RPMI8226 (cell line): Measurements from ENCODE around the gene ZNF598.

Source experiments
- DNase-seq: peaks from one replicate; pipeline ENCODE4 v3.0.0-alpha.2; 2015

Gene ZNF598

DNA sequence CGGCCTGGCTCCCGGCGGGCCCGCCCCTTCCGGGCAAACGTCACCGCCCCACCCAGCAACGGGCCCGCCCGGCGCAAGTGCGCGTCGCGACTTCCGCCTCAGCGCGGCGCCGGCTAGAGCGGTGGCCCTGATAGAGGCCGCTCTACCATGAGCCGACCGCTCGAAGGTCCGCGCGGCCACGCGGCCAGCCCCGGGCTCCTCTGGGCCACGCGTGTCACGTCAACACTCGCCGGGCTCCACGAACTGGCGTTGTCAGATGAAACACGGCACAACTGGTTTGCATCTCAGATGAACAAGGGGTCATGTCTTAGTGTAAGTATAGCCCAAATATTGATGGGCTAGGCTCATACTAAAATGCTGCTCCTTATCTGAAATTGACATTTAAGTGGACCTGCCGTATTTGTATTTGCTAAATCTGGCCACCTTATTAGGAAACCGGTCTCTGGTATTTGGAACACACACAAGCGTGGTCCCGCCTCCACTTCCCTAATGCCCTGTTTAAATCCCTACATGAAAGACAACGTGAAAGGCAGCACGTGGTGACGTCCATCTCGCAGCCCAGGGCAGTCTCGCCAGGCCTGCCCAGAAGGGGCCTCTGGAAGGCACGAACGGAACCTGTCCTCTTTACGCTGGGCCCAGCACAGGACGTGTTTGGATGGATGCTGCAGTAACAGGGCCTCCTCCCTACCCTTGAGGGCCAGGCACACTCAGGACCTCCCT is at the start of gene ZNF598:
ZNF598 (minus strand) TSS at position 31 of the 720 bp plus-strand sequence.
- peak; percentile 96 for DNase-seq

DNA sequence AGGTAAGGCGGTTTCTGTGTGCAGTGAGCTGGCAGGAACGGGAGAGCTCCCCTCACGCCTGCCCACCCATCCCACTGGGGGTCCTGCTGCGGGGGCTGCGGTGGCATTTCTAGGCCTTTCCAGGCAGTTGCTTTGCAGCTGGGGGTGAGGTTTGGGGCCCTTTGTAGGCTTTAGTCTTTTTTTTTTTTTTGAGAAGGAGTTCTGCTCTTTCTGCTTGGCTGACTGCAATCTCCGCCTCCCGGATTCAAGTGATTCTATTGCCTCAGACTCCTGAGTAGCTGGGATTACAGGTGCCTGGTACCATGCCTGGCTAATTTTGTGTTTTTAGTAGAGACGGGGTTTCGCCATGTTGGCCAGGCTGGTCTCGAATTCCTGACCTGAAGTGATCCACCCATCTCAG is 49.3 kb upstream of the ZNF598 start:
- DNase-seq = no peak

DNA sequence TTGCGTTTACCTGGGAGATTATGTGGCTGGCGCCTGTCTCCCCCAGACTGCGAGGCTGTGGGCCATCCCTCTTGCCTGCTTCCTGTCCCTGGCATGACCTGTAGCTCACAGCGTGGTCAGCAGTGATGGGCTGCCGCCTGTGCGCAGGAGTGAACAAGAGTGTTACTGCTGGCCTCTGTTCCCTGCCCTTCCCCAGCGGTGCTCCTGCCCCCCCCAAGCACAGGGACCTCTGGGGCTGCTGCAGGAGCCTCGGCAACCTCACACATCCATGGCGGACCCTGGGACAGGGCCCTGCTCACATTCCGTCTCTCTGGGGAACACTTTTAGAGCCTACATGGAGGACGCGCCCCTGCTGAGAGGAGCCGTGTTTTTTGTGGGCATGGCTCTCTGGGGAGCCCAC is 48.8 kb upstream of the ZNF598 start:
- no peak for DNase-seq

DNA sequence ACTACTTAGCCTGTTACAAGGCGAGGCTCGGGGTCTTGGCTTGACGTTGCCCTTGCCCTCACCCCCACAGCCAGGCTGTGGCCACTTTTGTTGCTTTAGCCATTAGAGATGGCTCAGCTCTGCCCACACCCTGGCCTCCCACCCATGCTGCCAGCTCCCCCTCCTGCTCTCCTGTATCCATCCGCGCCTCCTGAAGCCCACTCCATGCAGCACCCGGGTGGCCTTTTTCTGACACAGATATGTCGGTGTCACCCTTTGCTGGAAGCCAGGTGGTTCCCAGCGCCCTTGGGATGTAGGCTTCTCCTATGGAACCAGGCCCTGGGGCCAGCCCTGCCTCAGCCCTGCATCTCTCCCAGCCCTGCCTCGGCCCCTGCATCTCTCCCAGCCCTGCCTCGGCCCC is 47.8 kb upstream of the ZNF598 start:
- DNase-seq = no peak

DNA sequence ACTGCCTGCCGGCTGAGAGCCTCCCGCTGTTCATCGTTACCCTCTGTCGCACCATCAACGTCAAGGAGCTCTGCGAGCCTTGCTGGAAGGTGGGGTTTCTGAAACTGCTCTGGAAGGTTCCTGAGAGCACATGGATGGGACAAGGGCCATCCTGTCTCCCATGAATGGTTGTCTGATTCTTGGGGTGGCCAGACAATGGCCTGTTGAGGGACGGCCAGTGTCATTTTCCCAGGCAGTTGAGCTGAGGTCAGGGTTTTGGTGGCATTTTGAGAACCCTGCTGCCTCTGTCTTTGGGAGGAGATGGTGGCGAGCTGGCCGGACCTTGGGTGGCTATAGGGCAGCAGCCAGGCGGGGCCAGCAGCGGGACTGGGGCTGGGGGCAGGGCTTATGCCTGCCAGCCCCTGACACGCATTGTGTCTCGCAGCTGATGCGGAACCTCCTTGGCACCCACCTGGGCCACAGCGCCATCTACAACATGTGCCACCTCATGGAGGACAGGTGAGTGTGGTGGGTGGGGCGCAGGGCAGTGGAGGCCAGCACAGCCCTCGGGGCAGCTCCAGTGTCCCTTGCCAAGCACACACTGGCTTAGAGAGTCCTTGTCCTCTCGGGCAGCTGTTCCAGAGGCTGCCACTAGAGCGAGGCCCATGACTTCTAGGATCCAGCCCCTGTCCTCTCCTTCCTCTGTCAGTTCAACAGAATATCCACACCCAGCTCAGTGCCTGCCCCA is 47.2 kb upstream of the ZNF598 start:
- DNase-seq = no peak

DNA sequence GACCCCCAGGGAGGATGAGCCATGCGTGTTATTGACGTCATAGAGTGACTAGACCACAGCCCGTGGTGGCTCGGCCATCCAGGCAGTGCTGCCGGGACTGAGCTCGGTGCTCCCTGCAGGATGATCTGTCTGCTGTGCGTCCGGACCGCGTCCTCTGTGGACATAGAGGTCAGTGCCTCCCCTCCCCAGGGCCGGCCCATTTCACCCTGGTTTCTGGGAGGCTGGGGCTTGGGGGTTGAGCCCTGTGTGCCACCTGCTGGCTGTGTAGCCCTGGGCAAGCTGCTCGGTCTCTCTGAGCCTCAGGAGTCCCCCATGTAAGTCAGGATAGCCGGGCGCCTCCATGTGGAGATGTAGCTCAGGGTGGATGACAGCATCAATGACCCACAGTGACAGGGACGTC is 46.5 kb upstream of the ZNF598 start:
- DNase-seq = no peak

DNA sequence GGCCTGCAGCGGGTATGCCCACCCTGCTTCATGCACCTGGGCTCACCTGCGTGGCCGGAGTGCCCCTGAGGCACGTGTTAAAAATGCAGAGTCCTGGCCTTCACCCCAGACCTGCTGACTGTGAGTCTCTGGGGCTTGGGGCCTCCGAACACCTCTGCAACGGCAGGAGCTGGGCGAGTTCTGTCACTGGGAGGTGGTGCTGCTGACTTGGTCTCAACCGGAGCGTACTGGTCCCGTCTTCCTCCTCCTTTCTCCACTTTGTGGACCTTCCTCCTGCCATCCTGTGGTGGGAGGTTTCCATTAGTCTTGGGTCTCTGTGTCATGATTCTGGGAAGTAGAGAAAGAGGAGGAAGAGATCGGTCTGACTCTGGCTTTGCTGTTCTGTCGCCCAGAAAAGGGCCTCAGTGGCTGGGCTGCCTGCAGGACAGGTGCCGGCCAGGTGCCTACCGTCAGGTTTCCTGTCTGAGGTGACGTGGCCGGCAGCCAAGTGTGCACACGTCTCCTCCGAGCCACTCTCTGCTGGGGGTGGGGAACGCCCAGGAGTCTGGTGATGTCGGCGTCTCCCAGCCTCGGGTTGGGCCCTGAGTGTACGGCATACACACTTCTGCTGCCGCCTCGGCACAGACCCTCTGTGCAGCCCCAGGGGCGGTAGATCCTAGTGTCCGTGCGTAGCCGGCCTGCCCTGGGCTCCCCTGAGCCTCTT is 45.1 kb upstream of the ZNF598 start:
- DNase-seq = no peak

DNA sequence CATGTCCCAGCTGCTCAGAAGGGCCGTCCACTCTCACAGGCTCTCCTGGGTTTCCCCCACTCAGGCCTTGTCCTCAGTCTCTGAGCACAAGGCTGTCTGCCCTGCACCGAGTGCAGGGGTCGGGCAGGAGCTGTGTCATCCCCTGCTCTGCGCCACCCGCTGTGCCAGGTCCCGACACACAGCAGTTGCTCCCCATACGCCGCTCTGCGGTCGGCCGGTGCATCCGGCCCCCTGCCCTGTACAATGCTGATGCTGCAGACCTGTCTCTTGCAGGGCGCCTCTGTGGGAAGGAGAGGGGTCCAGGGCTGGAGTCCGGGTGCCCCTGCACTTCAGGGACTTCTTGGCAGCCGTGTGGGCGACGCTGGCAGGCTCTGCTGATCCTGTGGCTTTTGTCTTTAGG is 44.3 kb upstream of the ZNF598 start:
- DNase-seq = no peak

DNA sequence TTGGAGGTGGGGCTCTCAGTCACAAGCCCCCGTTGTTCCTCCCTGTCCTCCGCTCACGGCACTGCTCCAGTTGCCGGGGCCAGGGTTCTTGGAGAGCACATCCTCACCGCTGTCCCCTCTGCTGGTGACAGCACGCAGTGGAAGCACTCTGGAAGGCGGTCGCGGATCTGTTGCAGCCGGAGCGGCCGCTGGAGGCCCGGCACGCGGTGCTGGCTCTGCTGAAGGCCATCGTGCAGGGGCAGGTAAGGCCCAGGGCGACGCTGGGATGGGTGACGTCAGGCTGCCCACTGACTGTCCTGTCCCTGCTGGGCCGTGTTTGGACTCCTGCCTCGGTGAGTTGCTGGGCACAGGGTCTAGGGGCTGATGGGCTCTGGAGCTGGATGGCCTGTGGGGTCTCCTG is 43.6 kb upstream of the ZNF598 start:
- DNase-seq = no peak

DNA sequence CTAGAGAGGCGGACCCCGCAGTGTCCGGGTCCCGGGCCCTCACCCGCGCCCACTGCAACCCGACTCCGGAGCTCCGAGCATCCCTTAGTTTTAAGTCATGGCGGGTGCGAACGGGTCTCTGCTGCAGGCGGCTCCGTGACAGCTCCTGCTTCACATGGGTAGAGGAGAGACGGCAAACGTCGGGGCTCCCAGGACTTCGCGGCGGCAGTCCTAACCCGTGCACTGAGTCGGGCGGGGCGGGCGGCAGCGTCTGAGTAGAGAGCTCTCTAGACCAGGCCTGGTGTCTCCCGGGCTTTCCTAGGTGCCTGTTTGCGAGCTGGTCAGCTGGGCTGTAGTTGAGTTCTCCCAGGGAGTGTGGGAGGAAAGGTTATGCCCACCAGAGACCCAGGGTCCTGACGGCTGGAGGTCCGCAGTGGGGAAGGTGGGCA is 38.5 kb upstream of the ZNF598 start:
- peak; percentile 39 for DNase-seq

DNA sequence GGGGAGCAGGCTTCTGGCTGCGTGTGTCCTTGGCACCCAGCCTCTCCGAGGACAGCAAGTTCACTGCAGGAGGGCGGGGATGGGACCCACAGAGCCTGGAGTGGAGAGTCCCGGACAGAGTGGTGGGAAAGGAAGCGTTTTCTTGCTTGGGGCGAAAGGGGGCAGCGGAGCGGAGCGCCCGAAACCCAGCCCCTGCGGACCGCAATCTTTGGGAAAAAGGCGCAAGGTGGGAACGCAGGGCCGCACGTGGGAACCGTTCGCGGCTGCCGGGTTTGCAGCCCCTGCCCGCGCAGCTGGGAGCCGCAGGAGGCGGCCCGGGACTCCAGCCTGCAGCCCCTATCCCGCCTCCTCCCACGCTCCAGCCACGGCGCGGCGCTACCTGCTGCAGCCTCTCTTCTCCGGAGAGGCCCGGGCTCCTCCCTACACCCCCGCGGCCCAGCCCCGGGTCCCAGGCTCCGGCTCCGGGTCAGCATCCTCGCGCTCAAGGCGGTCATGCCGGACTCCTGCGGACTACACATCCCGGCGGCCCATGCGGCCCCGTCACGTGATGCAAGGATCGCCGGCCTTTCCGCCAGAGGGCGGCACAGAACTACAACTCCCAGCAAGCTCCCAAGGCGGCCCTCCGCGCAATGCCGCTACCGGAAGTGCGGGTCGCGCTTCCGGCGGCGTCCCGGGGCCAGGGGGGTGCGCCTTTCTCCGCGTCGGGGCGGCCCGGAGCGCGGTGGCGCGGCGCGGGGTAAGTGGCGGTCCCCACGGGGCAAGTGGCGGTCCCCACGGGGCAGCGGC is 37.9 kb upstream of the ZNF598 start, which contains the start of the genes NTHL1 and TSC2:
NTHL1 (minus strand) TSS at position 505 of the 786 bp plus-strand sequence; CDS start at position 494, 11 bp downstream.
TSC2 (plus strand) TSS at position 656 of the 786 bp plus-strand sequence. CDS start 631 bp downstream, outside the sequence.
- peak; percentile 99 for DNase-seq

DNA sequence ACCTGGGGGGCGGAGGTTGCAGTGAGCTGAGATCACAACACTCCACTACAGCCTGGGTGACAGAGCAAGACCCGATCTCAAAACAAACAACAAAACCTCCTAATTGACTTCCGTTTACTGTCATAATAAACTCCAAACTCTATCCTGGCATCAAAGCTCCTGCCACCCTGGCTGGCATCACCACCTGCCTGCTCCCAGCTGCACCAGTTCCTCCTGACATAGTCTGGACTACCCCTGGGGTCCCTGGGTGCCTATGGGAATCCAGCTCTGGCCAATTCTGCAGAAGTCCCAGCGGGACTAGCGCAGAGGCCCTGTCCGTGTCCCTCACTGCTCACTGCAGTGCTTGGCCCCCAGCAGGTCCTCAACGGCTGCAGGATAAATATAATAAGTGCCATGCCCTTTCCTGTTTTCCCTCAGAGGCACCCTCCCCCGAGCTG is 37.3 kb upstream of the ZNF598 start:
- no peak for DNase-seq

DNA sequence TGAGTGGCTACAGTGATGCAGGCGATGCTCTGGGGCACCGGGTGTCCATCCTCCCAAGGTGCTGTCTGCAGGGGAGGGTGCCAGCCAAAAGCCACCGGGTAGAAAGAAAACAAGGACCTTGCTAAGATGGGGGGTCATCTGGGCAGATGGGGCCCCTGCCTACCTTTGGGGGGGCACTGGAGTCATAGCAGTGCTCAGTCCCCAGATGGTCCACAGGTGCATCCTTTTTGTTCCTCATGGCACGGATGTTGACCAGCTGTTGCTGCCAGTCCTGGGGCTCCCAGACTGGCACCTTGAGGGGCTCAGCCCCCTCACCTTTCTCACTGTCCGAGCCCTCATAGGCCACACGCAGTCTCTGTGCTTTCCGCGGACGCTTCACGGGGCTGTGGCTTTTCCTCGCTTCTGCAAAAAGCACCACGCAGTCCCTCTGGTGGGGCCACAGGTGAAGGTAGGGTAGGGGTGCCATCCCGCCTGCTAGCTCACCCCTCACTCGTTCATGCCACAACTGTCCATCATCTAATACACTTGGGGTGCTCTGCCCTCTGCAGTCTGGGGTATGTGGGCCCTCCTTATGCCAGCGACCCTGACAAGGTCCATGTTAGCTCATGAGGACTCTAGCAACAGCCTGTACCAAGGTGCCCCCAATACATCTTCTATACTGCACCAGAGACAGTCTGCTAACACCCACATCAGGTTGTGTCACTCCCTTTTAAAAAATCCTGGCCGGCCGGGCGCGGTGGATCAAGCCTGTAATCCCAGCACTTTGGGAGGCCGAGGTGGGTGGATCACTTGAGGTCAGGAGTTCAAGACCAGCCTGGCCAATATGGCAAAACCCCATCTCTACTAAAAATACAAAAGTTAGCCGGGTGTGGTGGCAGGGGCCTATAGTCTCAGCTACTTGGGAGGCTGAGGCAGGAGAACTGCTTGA is 36.6 kb upstream of the ZNF598 start:
- no peak for DNase-seq

DNA sequence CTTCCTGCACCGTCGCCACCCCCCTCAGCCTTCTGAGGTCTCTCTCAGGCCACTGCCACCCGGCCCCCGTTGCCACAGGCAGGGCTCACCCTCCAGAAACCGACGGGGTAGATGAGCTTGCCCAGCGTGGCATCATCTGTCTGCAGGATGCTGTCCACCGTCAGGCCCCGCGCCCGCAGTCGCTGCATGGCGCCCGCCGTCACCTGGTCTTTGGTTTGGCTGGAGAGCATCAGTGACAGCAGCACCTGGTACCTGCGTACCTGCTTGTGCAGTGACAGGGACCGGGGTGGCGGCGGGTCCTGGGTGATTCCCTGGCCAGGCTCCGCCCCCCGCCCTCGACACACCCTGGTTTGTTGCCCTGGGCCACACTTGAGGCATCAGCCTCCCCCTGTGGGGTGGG is 34.9 kb upstream of the ZNF598 start:
- no peak for DNase-seq

DNA sequence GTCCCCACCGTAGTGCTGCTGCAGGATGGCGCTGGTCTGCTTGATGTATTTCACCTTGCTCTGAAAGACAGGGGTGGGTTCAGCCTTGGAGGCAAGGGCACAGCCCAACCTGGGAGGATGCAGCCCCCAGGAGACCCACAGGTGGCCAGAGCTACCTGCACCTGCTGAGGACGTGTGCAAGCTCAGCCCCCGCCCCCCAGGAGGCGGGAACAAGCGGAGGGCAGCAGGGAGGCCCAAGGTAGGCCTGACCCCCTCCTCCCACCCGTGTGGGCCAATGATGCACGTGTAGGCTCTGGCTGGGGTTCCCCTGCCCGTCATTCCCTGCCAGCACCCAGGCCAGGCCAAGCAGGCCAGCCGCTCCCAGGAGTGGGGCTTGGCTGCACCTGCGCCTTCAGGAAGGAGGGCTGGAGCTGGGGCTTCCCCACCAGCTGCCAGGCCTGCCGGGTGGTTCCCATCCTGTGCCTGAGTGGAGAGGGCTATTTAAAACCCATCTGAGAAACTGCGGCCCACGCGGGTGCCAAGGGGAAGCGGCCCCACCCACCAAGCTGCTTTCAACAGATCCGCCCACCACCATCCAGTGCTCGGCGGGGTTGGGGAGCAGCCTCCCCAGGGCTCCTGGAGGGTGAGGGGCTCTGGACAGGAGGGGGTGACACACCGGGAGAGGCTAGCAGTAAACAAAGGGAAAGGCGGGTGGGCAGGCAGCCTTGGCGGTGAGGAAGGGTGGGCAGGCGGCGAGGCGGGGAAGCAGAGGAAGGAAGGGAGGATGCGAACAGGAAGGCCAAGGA is 34.2 kb upstream of the ZNF598 start:
- DNase-seq = no peak

DNA sequence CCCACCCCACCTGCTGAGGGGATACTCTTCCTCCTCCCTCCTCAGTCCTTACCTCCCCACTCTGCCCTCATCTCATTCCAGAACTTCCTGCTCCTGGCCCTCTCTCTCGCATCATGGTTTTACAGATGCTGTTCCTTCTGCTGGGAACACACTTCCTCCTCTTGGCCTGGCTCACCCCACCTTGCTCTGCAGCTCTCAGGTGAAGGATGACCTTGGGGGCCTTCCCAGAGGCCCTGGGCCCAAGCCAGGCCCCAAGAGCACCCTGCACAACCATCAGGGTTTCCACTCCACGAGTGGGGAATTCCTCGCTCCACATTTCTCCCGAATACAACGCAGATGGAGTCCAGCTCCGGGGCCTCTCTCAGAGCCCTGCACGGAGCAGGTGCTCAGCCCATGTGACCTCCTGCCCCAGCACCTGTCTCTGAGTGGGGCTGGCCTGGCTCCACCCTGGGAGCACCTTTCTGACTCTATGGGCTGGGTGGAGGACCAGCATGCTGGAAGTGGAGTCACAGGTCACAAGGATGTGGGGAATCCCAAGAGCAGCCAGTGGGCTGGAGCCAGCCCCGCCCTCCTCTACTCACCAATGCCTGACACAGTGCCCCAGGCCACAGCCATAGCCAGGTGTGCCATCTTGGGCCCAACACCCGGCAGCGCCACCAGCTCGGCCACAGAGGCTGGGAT is 33.5 kb upstream of the ZNF598 start:
- no peak for DNase-seq

DNA sequence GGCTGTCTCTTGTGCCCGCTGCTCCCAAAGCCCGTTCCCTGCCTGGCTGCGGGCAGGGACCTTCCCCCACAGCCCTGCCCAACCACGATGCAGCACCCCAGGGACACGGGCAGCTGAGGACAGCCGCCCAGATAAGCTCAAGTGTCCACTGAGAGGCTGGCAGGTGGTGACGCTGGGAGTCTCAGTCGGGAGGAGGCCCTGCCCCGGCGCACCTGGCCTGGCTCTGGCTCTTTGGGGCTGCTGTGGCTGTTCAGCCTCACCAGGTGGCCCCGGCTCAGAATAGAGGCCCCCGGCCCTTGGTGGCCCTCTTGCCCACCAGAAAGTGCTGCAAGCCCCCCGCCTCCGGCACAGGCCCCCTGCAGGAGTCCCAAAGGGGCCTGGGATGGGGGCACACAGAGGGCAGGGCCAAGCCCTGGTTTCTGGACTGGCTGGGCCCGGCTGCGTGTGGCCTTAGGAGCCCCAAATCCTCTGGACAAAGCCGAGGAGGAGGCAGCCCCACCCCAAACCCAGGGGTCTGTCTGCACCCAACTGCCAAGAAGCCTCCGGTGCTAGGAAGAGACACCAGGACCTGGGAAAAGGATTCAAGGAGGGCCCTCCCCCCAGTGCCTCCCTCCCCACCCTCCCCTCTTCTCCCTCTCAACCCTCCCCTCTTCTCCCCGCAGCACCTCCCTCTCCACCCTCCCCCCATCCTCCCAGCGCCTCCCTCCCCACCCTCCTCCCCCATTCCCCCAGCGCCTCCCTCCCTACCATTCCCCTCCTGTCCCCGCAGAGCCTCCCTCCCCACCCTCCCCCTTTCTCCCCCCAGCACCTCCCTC is 32.8 kb upstream of the ZNF598 start:
- no peak for DNase-seq

DNA sequence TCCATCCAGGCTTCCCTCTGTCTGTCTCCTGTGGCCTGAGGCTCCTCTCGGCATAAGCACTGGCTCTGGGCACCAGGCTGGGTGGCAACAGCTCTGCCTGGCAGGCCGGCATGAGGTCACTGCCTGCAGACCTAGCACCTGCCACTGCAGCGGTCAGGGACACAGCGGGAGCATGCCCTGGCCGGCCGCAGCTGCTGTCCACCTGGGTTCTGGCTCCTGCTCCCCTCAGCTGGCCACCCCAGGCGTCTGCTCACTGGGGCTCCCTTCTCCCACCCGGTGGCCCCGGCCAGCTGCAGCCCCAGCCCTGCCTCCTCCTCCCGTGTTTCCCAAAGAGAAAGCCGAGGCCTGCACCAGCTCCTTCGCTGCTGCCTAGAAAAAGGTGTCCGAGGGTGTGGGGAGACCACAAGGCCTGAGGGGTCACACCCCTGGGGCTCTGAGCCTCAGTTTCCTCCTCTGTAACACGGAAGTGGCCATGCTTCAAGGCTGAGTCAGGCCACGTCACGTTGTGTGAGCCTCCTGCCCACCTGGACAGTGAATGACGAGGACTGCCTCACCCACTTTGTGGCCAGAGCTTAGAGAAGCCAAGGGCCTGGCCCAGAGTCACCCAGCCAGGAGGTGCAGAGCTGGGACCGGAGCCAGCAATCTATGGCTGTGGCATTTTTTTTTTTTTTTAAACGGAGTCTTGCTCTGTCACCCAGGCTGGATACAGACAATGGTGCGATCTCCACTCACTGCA is 31.3 kb upstream of the ZNF598 start:
- no peak for DNase-seq
